HG03066 (cell line): ENCODE data around the gene KRTAP6-1.

Experiments
- ATAC-seq: cut with Tn5 transposase; IDR thresholded peaks from one replicate; pipeline ENCODE4 v1.9.1; 2021; ENCODE audit warnings: low read depth; ENCODE audit not compliant: unreplicated experiment

KRTAP6-1 gene, protein sequence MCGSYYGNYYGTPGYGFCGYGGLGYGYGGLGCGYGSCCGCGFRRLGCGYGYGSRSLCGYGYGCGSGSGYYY

DNA sequence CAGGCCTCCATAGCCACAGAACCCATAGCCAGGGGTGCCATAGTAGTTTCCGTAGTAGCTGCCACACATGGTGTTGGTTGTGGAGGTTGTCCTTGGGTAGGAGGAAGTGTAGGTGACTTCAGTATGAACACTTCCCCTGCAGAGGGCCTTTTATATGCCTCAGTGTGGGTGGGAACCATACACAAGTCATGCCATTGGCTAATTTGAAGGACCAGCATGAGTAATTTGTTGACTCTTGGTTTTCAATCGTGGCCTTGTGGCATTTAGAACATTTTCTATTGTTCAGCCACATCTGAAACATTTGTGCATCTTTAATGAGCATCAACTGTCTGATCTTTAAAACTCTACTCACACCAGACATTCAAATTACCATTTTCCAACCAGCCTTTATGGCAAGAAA lies at the start of gene KRTAP6-1:
TSS of gene KRTAP6-1 (minus strand) at position 95 of the 400 bp plus-strand sequence. CDS start at position 69, 26 bp downstream.
- no peak for ATAC-seq

DNA sequence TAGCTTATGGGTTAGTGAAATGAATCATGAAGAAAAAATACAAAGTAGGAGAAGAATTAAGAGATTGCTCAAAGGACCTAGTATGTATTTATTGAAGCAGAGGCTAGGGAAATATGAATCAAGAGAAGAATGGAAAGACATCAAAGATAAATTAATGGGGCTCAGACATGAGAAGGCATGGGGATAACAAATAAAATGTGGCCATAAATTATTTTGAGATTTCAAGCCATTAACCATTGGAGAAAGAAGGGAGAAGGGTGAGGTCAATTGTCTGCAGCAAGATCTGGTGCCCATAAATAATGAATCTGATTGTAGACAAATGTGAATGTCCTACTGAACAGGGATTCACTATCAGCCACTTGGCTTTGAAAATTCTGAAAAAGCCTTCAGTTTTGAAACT lies 39.2 kb upstream of the KRTAP6-1 start:
- no peak for ATAC-seq

DNA sequence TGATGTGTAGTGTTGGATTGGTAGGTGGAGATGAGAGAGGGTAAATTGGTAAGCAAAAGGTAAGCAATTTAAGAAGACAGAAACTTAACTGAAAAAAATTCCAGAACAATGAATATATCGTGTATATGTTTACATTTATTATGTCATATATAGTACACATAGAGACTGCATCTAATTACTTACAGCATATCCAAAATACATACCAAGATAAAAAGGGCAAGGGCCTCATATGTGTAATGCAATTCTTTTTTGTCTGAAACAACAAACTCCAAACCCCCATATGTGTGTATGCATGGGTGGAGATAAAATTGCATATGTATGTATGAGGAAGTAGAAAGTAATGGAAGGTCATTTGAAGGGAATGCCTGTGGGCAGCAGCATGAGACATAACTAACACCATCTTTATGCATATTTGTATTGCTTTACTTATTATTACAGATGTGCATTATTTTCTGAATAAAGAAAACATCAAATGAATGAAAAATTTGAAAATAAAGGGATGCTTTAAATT lies 33.2 kb upstream of the KRTAP6-1 start:
- ATAC-seq: no peak

DNA sequence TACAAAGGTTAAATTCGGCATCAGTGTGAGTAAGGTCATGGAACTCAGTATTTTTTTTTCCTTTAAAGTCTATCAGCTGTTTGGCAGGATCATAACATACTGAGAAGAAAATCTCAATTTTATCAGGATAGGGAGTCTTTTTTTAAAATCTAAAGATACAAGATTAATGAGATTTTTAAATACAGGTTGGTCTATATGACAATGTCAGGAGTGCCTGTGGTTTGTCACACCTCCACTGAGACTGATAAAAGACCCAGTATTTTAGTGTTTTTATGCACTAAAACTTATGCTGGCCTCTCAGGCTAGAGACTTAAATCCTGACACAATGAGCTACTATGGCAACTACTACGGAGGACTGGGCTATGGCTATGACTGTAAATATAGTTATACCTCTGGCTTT lies 28.8 kb upstream of the KRTAP6-1 start, which contains the start of gene KRTAP20-3:
TSS of gene KRTAP20-3 (plus strand) at position 301 of the 400 bp plus-strand sequence.
- ATAC-seq: no peak

DNA sequence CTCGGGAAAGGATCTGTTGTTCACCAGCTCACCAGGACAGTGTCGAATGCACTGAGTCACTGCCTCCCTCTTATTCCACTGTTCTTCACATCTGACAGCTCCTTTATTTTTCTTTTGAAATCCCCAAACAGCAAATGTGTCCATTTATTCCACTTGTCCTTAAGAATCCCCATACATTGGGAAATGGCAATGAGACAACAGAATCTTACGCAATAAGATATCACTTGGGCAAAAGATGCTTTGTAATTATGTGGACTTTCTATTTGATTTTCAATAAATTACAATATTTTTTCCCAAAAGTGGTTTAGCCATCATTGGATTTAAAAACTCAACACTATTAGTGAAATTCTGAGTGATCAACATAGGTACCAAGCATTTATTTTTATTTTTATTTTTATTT lies 25.0 kb upstream of the KRTAP6-1 start:
- no peak for ATAC-seq

DNA sequence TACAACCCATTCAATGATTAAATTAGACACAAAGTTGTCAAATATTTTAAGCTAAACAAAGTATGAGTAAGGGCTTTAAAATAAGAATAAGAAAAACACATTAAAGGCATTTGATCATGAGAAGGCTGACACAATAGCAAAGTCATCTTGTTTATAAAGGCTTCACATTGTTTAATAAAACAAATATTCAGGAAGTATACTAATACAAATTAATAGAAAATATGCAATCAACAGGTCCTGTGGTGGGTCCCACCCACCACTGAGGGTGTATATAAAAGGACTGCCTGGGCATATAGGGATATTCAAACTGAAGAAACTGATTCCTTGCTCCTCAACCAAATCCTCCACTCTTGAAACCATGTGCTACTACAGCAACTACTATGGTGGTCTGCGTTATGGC lies 21.2 kb upstream of the KRTAP6-1 start, which contains the start of gene KRTAP20-2:
TSS of gene KRTAP20-2 (plus strand) at position 301 of the 400 bp plus-strand sequence. CDS start at position 359, 58 bp downstream.
- no peak for ATAC-seq

DNA sequence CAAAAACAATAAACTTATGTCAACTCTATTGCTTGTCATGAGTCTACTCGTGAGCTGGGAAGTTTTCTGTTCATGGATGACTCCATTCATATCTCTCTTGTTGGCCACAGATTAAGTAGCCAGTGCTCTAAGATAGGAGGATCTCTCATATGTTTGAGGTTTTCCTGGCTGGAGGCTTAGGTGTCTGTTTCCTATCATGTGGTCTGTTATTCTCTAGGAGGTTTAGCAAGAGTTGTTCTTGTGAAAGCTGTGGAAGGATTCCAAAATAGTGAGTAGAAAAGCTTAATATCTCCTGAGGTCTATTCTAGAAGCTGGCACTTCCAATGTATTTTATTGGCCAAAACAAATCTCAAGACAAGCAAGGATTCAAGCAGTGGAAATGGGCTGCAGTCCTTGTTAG lies 15.5 kb upstream of the KRTAP6-1 start:
- no peak for ATAC-seq

DNA sequence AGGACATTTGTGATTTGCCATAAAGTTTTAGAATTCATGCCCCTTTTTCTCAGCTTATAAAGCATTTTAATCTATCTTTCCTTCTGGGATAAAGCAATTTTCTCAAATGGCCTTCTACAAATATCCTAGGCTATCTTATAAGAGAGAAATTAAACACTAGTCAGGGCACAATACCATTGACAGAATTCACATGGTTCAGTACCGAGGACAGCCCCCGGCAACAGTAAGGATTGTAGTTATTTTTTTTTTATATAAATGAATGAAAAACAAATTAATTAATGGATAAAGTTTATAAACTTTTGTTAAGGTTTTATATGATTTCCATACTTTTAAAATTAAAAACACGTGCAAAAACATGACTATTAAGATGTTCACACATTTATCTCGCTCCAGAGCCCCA lies 14.4 kb upstream of the KRTAP6-1 start:
- ATAC-seq: no peak

DNA sequence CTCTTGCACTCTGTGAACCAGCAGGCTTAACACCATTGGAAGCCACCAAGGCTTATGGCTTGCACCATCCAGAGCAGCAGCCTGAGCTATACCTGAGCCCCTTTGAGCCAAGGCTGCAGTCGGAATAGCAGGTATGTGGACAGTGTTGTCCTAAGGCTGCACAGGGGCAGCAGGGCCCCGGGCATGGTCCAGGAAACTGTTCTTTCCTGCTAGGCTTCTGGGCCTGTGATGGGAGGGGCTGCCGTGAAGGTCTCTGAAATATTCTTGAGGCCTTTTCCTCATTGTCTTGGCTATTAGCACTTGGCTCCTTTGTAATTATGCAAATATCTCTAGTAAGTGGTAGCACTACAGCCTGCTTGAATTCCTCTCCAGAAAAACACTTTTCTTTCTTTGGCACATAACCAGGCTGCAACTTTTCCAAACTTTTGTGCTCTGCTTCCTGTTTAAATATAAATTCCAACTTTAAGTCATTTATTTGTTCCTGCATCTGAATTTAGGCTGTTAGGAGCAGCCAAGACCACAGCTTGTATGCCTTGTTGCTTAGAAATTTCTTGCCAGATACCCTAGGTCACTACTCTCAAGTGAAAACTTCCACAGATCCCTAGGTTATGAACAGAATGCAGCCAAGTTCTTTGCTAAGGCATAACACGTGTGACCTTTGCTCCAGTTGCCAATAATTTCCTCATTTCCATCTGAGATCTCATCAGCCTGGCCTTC lies 11.9 kb upstream of the KRTAP6-1 start:
- ATAC-seq: no peak

DNA sequence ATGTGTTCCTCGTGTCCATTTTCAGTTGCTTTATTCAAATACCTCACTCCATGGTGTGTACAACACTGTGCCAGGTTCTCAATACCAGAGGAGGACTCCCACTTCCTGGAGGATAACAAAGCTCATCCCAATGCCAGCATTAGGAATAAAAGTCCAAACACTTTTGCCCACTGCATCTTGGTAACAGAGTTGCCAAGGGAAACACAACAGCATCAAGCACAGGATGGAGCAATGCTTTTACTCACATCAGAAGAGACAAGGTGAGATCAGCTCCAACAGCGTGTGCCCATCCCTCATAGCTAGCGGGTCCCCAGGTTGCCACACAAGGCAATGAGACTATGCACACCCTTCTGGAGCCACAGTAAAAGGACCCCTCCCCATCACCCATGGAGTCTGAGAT lies 9.6 kb upstream of the KRTAP6-1 start:
- no peak for ATAC-seq

DNA sequence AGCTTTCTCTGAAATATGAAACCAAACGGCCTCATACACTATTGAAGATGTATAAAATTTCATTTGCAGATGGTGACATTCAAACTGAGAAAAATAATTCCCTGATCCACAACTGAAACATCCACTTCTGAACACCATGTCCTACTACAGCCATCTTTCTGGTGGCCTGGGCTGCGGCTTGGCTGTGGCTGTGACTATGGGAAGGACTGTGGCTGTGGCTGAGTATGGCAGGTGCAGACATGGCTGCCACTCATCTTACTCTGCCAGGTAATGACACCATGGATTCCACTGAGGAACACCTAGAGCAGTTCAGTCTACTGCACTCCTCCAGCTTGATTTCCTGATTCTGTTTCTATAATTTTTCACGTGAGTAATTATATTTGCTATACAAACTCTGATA lies 6.8 kb upstream of the KRTAP6-1 start, which contains the start of gene KRTAP20-4:
TSS of gene KRTAP20-4 (plus strand) at position 106 of the 400 bp plus-strand sequence.
- ATAC-seq: no peak

DNA sequence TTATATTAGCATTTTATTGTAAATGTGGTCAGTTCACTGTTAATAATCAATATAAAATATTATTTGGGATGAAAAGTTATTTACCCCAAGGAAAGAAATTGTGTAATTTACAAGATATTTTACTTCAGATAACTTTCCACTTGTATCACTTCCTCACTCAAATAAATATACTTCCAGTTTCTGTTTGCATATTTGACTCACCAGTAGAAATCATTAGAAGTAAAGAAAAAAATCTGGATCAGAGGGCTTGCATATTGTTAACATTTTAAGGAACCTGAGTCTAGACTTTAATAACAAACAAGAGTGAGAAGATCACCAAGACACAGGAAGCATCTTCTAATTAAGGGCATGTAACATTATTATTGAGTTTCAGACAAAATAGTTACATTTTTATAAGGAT lies 6.3 kb upstream of the KRTAP6-1 start:
- no peak for ATAC-seq

DNA sequence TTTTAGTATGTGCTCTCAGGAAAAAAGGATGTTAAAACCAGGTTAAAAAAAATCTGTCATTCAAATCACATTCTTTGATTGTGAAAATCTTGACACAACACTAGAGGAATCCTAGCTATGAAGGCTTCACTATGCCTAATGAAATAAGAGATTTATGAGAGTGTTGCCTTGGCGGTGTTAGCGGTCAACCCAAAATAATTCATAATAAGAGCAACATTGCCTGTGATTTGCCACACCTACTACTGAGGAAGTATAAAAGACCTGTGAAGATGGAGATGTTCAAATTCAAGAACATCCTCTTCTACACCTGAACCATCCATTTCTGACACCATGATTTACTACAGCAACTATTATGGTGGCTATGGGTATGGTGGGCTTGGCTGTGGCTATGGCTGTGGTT lies 2.4 kb upstream of the KRTAP6-1 start, which contains the start of gene KRTAP20-1:
TSS of gene KRTAP20-1 (plus strand) at position 301 of the 400 bp plus-strand sequence. CDS start at position 331, 30 bp downstream.
- ATAC-seq: no peak

DNA sequence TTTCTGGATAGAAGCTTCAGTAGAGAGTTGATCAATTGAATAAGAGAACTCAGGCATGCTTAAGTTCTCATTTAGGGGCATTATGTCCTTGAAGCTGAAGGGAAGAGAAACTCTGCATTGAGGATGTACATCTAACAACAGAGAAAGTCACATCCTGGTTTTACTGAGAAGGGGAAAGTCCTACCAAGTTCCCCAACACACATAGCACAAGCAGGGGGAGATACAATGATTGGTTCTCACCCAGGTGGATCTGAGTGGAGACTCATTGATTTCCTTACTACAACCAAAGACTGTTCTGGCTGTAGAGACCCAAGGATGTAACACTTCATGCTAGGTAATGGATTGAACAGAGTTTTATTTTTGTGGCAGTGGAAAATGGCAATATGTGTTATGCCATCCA lies 1.5 kb upstream of the KRTAP6-1 start:
- no peak for ATAC-seq

DNA sequence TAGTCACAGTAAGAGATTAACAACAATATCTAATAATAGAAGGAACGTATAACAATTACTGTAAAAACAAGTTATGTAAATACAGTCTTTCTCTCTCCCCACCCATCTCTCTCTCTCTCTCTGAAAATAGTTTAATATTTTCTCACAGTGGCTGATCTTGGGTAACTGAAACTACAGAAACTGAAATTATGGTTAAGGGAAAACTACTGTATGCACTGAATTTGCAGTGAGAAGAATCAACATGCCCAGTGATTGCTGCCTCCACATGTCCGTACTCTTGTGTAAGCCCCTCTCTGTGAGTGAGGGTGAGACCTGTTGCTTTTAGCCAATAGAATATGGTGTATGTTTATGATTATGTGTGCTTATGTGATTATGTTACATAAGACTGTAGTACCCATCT lies 1.6 kb downstream of the KRTAP6-1 start:
- ATAC-seq: no peak

DNA sequence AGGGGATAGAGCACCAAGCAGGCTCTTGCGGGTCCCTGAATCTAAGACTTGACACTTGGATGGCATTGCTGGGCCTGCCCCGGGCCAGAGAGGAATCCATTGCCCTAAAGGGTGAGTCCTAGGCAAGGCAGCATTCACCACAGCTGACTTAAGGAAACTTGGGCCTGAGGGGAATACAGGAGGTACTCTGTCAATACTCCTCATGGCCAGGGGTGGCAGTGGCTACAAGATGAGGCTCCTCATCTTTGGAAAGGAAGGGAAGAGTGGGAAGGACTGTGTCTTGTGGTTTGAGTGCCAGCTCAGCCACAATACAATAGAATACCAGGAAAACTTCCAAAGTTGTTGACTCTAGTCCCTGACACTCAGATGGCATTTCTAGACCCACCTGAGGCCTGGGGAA lies 7.8 kb downstream of the KRTAP6-1 start:
- ATAC-seq: no peak

DNA sequence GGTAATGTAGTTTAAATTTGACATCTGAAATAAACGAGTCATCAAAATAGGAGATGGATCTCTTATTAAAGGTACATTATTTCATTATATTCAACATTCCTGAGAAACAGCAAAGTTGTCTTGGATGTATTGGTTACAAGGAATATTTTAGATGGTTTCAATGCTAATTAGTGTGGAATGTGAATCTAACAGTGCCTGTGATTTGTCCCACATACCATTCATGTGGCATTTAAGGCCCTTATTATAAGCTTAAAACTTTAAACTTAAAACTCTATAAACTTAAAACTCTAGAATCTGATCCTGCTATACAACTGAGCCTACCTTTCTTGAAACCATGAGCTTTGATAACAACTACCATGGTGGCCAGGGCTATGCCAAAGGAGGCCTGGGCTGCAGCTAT lies 12.9 kb downstream of the KRTAP6-1 start, which contains the start of gene KRTAP22-1:
TSS of gene KRTAP22-1 (plus strand) at position 301 of the 400 bp plus-strand sequence.
- ATAC-seq: no peak

DNA sequence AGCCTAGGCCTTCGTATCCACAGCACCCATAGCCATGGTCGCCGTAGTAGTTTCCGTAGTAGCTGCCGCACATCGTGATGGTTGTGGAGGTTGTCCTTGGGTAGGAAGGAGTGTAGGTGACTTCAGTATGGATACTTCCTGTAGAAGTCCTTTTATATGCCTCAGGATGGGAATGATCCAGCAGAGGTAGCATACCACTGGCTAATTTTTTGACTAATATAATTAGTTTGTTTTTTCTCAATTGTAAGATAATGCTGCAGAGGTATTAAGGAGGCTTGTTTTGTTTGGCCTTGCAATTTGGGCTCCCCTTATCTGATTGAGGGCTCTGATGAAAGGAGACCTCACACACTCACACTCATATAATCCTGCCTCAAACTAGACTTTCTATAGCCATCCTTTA lies 14.9 kb downstream of the KRTAP6-1 start, which contains the start of gene KRTAP6-2:
TSS of gene KRTAP6-2 (minus strand) at position 101 of the 400 bp plus-strand sequence. CDS start at position 73, 28 bp downstream.
- no peak for ATAC-seq

DNA sequence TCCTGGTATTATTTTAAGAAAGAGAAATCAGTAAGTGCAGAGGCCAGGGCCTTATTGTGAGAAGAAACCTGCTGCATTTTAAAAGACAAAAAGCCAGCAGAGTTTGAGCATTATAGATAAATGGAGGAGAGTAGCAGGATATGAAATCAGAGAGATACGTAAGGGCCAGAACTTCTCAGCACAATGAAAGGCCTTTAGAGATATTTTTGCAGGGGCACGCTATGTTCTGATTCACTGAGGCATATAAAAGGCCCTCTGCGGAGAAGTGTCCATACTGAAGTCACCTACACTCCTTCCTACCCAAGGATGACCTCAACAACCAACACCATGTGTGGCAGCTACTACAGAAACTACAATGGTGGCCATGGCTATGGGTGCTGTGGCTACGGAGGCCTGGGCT lies 21.6 kb downstream of the KRTAP6-1 start, which contains the start of gene KRTAP6-3:
TSS of gene KRTAP6-3 (plus strand) at position 301 of the 400 bp plus-strand sequence. CDS start at position 307, 6 bp downstream.
- no peak for ATAC-seq

DNA sequence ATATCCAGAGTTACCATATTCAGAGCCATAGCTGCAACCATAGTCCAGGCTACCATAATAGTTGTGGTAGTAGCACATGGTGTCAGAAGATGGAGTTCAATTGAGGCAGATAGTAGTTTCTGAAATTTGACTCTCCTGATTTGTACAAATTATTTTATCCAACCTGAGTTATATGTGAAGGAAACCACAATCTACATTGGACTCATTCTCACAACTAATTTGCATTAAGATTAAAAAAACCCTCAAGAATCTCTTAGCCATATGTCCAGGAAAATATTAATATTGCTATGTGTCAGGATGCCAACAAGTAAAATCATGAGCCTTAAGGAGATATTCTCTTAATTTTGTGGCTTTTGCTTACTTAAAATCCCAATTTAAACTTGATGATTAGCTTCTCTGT lies 23.4 kb downstream of the KRTAP6-1 start, which contains the start of gene KRTAP22-2:
TSS of gene KRTAP22-2 (minus strand) at position 101 of the 400 bp plus-strand sequence.
- ATAC-seq: no peak

DNA sequence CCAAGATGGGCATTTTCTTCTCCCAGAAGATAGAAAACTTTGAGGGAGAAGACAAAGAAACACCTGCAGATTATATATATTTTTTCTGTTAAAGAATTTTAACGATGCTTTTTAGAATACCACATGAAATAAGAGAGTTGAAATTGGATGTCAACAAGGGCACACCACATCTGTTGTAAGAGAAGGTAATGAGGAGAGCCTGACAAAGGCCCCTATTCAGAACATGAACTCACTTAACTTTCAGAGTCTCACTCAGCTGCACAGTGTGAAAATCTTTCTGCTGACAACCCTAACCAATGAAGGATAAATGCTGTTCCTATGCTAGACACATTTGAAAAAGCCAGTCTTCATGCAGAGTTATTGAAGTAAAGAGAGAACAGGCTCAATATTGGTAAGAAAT lies 30.9 kb downstream of the KRTAP6-1 start:
- no peak for ATAC-seq
